Measurements from ENCODE around the gene INVS. TPM values are rescaled to one million over a fixed set of nuclear protein-coding genes. Genes with fewer than 3 reads are reported as not detected.
"Not testable (repeated sequence)": the region's sequence is repeated elsewhere in the genome, so short reads cannot be mapped to it uniquely, and the experiment has no call there.

INVS gene
- total RNA-seq, 4 donors from 2014 or later, result 21.0 to 47.8 (median 31.6) TPM

- no peaks in the 10 kb centered on the region for H3K27me3 ChIP-seq
- in situ Hi-C loops (cut with MboI; ENCODE audit: low pct_ligation_motif_present in 1 of 4, low pct_unique_long_range_greater_than_20kb in 1 of 4, low sequenced_read_pairs in 3 of 4), result loop anchor here in 3 of 4 donors (25.0 kb wide), 3 partner anchors 263 to 512 kb away; partner anchors contain the start of genes CAVIN4 (in 1 of the 3) and NR4A3 (in 1 of the 3)
- H3K27ac ChIP-seq, result no peak overlapping the region
- 56 to 63% methylated on average over 4 of the region's 4 CpGs for WGBS, 2 donors (ENCODE audit: low coverage in 1 of 2)
- TF ChIP-seq EP300 (IDR thresholded peaks at IDR 0.05; ENCODE audit: low read depth) (no peak), POLR2AphosphoS5 (IDR thresholded peaks at IDR 0.05) (no peak), POLR2A (IDR thresholded peaks at IDR 0.05) (no peak), CTCF (IDR thresholded peaks at IDR 0.05) (peak; percentile 27 to 54 (median 44))
- H3K4me3 ChIP-seq, result no peak overlapping the region
- H3K36me3 ChIP-seq, result peaks cover 0 to 21% (median 0%) of the 10 kb centered on the region in 4 donors
- H3K9me3 ChIP-seq, result no peaks in the 10 kb centered on the region
- H3K4me1 ChIP-seq, result peaks cover 0 to 6% (median 0%) of the 10 kb centered on the region in 4 donors
- intact Hi-C loops (cut with DNase I; ENCODE audit: low total_unique reads), result no loop called here
- DNase-seq, result no peak
Measured at GRCh38 chr9:100324594-100325200, 225.7 kb downstream of the INVS start.

GRCh38 chr9:100338736-100339135, 239.7 kb downstream of the INVS start:
- H3K4me3 ChIP-seq; H3K27ac ChIP-seq; H3K36me3 ChIP-seq; H3K9me3 ChIP-seq; H3K27me3 ChIP-seq; DNase-seq; intact Hi-C loops (cut with DNase I; ENCODE audit: low total_unique reads); H3K4me1 ChIP-seq: not testable (repeated sequence)
- in situ Hi-C loops (cut with MboI; ENCODE audit: low pct_ligation_motif_present in 1 of 4, low pct_unique_long_range_greater_than_20kb in 1 of 4, low sequenced_read_pairs in 3 of 4), result loop anchor here in 3 of 4 donors (25.0 kb wide), 3 partner anchors 249 to 526 kb away; partner anchors contain the start of genes CAVIN4 (in 1 of the 3) and NR4A3 (in 1 of the 3)
- WGBS, 2 donors (ENCODE audit: low coverage in 1 of 2), result 98% methylated on average over 5 of the region's 5 CpGs

GRCh38 chr9:100340224-100340623, 241.2 kb downstream of the INVS start:
- intact Hi-C loops (cut with DNase I; ENCODE audit: low total_unique reads) (no loop called here), in situ Hi-C loops (cut with MboI; ENCODE audit: low pct_ligation_motif_present in 1 of 4, low pct_unique_long_range_greater_than_20kb in 1 of 4, low sequenced_read_pairs in 3 of 4) (loop anchor here in 3 of 4 donors (25.0 kb wide), 3 partner anchors 247 to 528 kb away; partner anchors contain the start of genes CAVIN4 (in 1 of the 3) and NR4A3 (in 1 of the 3))
- no peak for DNase-seq
- TF ChIP-seq CTCF (IDR thresholded peaks at IDR 0.05) (no peak), EP300 (IDR thresholded peaks at IDR 0.05; ENCODE audit: low read depth) (no peak), POLR2AphosphoS5 (IDR thresholded peaks at IDR 0.05) (no peak), POLR2A (IDR thresholded peaks at IDR 0.05) (no peak)
- Histone ChIP-seq H3K9me3 (no peaks in the 10 kb centered on the region), H3K27me3 (no peaks in the 10 kb centered on the region), H3K4me3 (no peak overlapping the region), H3K36me3 (no peaks in the 10 kb centered on the region), H3K4me1 (no peaks in the 10 kb centered on the region), H3K27ac (no peak overlapping the region)
- 94 to 96% methylated on average over 2 of the region's 2 CpGs for WGBS, 2 donors (ENCODE audit: low coverage in 1 of 2)

- Histone ChIP-seq H3K9me3 (no peaks in the 10 kb centered on the region), H3K36me3 (peaks cover 0 to 6% (median 0%) of the 10 kb centered on the region in 4 donors), H3K4me1 (no peaks in the 10 kb centered on the region), H3K27ac (no peak overlapping the region), H3K4me3 (no peak overlapping the region), H3K27me3 (no peaks in the 10 kb centered on the region)
- intact Hi-C loops (cut with DNase I; ENCODE audit: low total_unique reads), result no loop called here
- TF ChIP-seq CTCF (IDR thresholded peaks at IDR 0.05) (no peak), POLR2AphosphoS5 (IDR thresholded peaks at IDR 0.05) (no peak), POLR2A (IDR thresholded peaks at IDR 0.05) (no peak), EP300 (IDR thresholded peaks at IDR 0.05; ENCODE audit: low read depth) (no peak)
- DNase-seq, result no peak
- 93 to 97% methylated on average over 3 of the region's 3 CpGs for WGBS, 2 donors (ENCODE audit: low coverage in 1 of 2)
- in situ Hi-C loops (cut with MboI; ENCODE audit: low pct_ligation_motif_present in 1 of 4, low pct_unique_long_range_greater_than_20kb in 1 of 4, low sequenced_read_pairs in 3 of 4), result loop anchor here in 3 of 4 donors (25.0 kb wide), 3 partner anchors 245 to 530 kb away; partner anchors contain the start of genes CAVIN4 (in 1 of the 3) and NR4A3 (in 1 of the 3)
Measured at GRCh38 chr9:100341889-100342288, 242.8 kb downstream of the INVS start.
